Suprapubic skin (tissue), 4 donors: ENCODE results near the gene C2CD3. TPM values are rescaled to one million over a fixed set of nuclear protein-coding genes. Genes with fewer than 3 reads are reported as not detected.
"Not testable (repeated sequence)": the region's sequence is repeated elsewhere in the genome, so short reads cannot be mapped to it uniquely, and the experiment has no call there.

ENCODE experiments used
- DNase-seq, 2 donors: peaks; one replicate each; pipeline ENCODE4 v3.0.0-alpha.2; 2019; ENCODE audit warnings: low spot score in 2 of 2
- H3K27ac ChIP-seq: fragments of 200-600 bp; sonication (generic); one replicate; pipeline ENCODE4 v1.5.1; 2019
- H3K27me3 ChIP-seq: fragments of 200-600 bp; sonication (generic); one replicate; pipeline ENCODE4 v1.5.1; 2019
- H3K36me3 ChIP-seq: fragments of 200-600 bp; sonication (generic); one replicate; pipeline ENCODE4 v1.5.1; 2019
- H3K4me1 ChIP-seq: fragments of 200-600 bp; sonication (generic); one replicate; pipeline ENCODE4 v1.5.1; 2019
- H3K4me3 ChIP-seq: fragments of 200-600 bp; sonication (generic); one replicate; pipeline ENCODE4 v1.5.1; 2019; ENCODE audit warnings: mild to moderate bottlenecking
- H3K9me3 ChIP-seq: fragments of 200-600 bp; sonication (generic); one replicate; pipeline ENCODE4 v1.5.1; 2019
- CTCF ChIP-seq, 2 donors: fragments of 200-600 bp in 1 of 2; fragments of 450-650 bp in 1 of 2; sonication (generic) in 1 of 2; IDR thresholded peaks; one replicate each; pipeline ENCODE4 v1.5.1; 2016 to 2019; ENCODE audit warnings: antibody characterized with exemption in 2 of 2, mild to moderate bottlenecking in 1 of 2, moderate library complexity in 1 of 2
- EP300 ChIP-seq: sonication (generic); formaldehyde crosslinking; IDR thresholded peaks from one replicate; pipeline ENCODE4 v1.6.1; 2017; ENCODE audit warnings: antibody characterized with exemption
- POLR2A ChIP-seq, 2 donors: fragments of 450-650 bp; IDR thresholded peaks; one replicate each; pipeline ENCODE4 v1.6.1; 2017; ENCODE audit warnings: antibody characterized with exemption in 2 of 2, mild to moderate bottlenecking in 2 of 2, moderate library complexity in 2 of 2
- POLR2AphosphoS5 ChIP-seq, 3 donors: sonication (generic); formaldehyde crosslinking; IDR thresholded peaks; one replicate each; pipeline ENCODE4 v1.6.1; 2017; ENCODE audit warnings: antibody characterized with exemption in 3 of 3
- WGBS: methylation state at CpG from one replicate; pipeline ENCODE4 v1.1.5; 2018; 5-methylcytosine and 5-hydroxymethylcytosine counted together
- total RNA-seq, 4 donors: library from RNA; depleted of rRNA; stranded (reverse); fragments of >200 nt; gene quantifications; one replicate each; pipeline ENCODE4 v1.1.0, GENCODE V29; 2016

The C2CD3 gene
- total RNA-seq, 4 donors from 2014 or later: 16.9 to 41.3 (median 29.2) TPM

GRCh38 chr11:74133436-74133835, 37.4 kb downstream of the C2CD3 start:
- TF ChIP-seq EP300: no peak
- no peak for TF ChIP-seq CTCF (IDR thresholded peaks at IDR 0.05)
- TF ChIP-seq POLR2A (IDR thresholded peaks at IDR 0.05): no peak
- TF ChIP-seq POLR2AphosphoS5 (IDR thresholded peaks at IDR 0.05): no peak
- WGBS: 90% methylated on average over 3 of the region's 3 CpGs
- Histone ChIP-seq H3K9me3 (no peaks in the 10 kb centered on the region), H3K4me3 (no peak overlapping the region), H3K27ac (no peak overlapping the region), H3K36me3 (peaks cover 28% of the 10 kb centered on the region), H3K4me1 (peaks cover 5% of the 10 kb centered on the region), H3K27me3 (no peaks in the 10 kb centered on the region)
- no peak for DNase-seq

GRCh38 chr11:74132833-74133232, 38.0 kb downstream of the C2CD3 start:
- Histone ChIP-seq H3K27ac (no peak overlapping the region), H3K36me3 (peaks cover 28% of the 10 kb centered on the region), H3K4me1 (no peaks in the 10 kb centered on the region), H3K9me3 (no peaks in the 10 kb centered on the region), H3K4me3 (no peak overlapping the region), H3K27me3 (no peaks in the 10 kb centered on the region)
- no peak for TF ChIP-seq POLR2A (IDR thresholded peaks at IDR 0.05)
- TF ChIP-seq POLR2AphosphoS5 (IDR thresholded peaks at IDR 0.05): no peak
- TF ChIP-seq EP300: no peak
- TF ChIP-seq CTCF (IDR thresholded peaks at IDR 0.05): no peak
- 88% methylated on average over 3 of the region's 3 CpGs for WGBS
- DNase-seq: no peak

GRCh38 chr11:74129121-74129520, 41.7 kb downstream of the C2CD3 start:
- not testable (repeated sequence) for H3K27ac ChIP-seq, H3K9me3 ChIP-seq, DNase-seq, H3K4me1 ChIP-seq, H3K4me3 ChIP-seq, H3K27me3 ChIP-seq
- WGBS: 100% methylated on average over 4 of the region's 33 CpGs
- peaks cover 21% of the 10 kb centered on the region for H3K36me3 ChIP-seq

- TF ChIP-seq POLR2AphosphoS5 (IDR thresholded peaks at IDR 0.05): no peak
- no peak for TF ChIP-seq CTCF (IDR thresholded peaks at IDR 0.05)
- TF ChIP-seq POLR2A (IDR thresholded peaks at IDR 0.05): no peak
- TF ChIP-seq EP300: no peak
- Histone ChIP-seq H3K9me3 (no peaks in the 10 kb centered on the region), H3K27me3 (no peaks in the 10 kb centered on the region), H3K4me3 (no peak overlapping the region), H3K4me1 (no peaks in the 10 kb centered on the region), H3K36me3 (peaks cover 14% of the 10 kb centered on the region), H3K27ac (no peak overlapping the region)
- DNase-seq: no peak
These were observed 47.8 kb downstream of the C2CD3 start for GRCh38 chr11:74123008-74123448.

GRCh38 chr11:74121804-74122203, 49.0 kb downstream of the C2CD3 start:
- no peak for TF ChIP-seq EP300
- no peak for TF ChIP-seq POLR2AphosphoS5 (IDR thresholded peaks at IDR 0.05)
- TF ChIP-seq POLR2A (IDR thresholded peaks at IDR 0.05): no peak
- 89% methylated on average over 5 of the region's 5 CpGs for WGBS
- H3K4me3 ChIP-seq: no peak overlapping the region
- H3K27me3 ChIP-seq: no peaks in the 10 kb centered on the region
- no peak overlapping the region for H3K27ac ChIP-seq
- DNase-seq: no peak
- H3K36me3 ChIP-seq: peaks cover 23% of the 10 kb centered on the region
- no peaks in the 10 kb centered on the region for H3K9me3 ChIP-seq
- no peaks in the 10 kb centered on the region for H3K4me1 ChIP-seq

- not testable (repeated sequence) for H3K4me1 ChIP-seq, DNase-seq, H3K4me3 ChIP-seq, H3K27me3 ChIP-seq, H3K9me3 ChIP-seq, H3K27ac ChIP-seq
- peaks cover 23% of the 10 kb centered on the region for H3K36me3 ChIP-seq
- 90% methylated on average over 5 of the region's 5 CpGs for WGBS
These were observed 50.4 kb downstream of the C2CD3 start for GRCh38 chr11:74120260-74121035.

GRCh38 chr11:74116719-74117118, 54.1 kb downstream of the C2CD3 start:
- TF ChIP-seq EP300 (no peak), POLR2AphosphoS5 (IDR thresholded peaks at IDR 0.05) (no peak), CTCF (IDR thresholded peaks at IDR 0.05) (no peak), POLR2A (IDR thresholded peaks at IDR 0.05) (no peak)
- no peaks in the 10 kb centered on the region for H3K9me3 ChIP-seq
- WGBS: 91% methylated on average over 12 of the region's 12 CpGs
- H3K4me3 ChIP-seq: no peak overlapping the region
- peaks cover 43% of the 10 kb centered on the region for H3K36me3 ChIP-seq
- no peaks in the 10 kb centered on the region for H3K4me1 ChIP-seq
- DNase-seq: no peak
- no peak overlapping the region for H3K27ac ChIP-seq
- no peaks in the 10 kb centered on the region for H3K27me3 ChIP-seq
